Calu3 (cell line): ENCODE measurements around the gene SLC46A3. TPM values are rescaled to one million over a fixed set of nuclear protein-coding genes. Genes with fewer than 3 reads are reported as not detected.

Experiments
- BruUV-seq: library from RNA; stranded (reverse); fragments of 400-500 nt; replicated peaks from 2 replicates; lab custom pipeline; 2021; lab: Mats Ljungman, UMichigan
- CTCF ChIA-PET: fragments of 300-600 bp; sonication (Branson Sonifier 250); formaldehyde crosslinking; loops from one replicate; lab custom pipeline; 2022; ENCODE audit warnings: antibody characterized with exemption; lab: Charles Lee
- DNase-seq: peaks from one replicate; pipeline ENCODE4 v3.0.0; 2022
- H3K27ac Mint-ChIP-seq: one replicate; pipeline ENCODE4 v1.8.0; 2022; ENCODE audit warnings: mixed read lengths; ENCODE audit not compliant: unreplicated experiment
- H3K27me3 Mint-ChIP-seq: one replicate; pipeline ENCODE4 v1.8.0; 2022; ENCODE audit warnings: mixed read lengths; ENCODE audit not compliant: unreplicated experiment
- H3K36me3 Mint-ChIP-seq: one replicate; pipeline ENCODE4 v1.8.0; 2022; ENCODE audit warnings: mild to moderate bottlenecking, moderate library complexity, mixed read lengths; ENCODE audit not compliant: insufficient read depth, unreplicated experiment
- H3K4me1 Mint-ChIP-seq: one replicate; pipeline ENCODE4 v1.8.0; 2022; ENCODE audit warnings: mild to moderate bottlenecking, low read depth, mixed read lengths; ENCODE audit not compliant: unreplicated experiment
- H3K4me3 Mint-ChIP-seq: one replicate; pipeline ENCODE4 v1.8.0; 2022; ENCODE audit warnings: mild to moderate bottlenecking, low read depth, moderate library complexity, mixed read lengths; ENCODE audit not compliant: unreplicated experiment
- H3K9me3 Mint-ChIP-seq: one replicate; pipeline ENCODE4 v1.8.0; 2022; ENCODE audit warnings: low read depth, mixed read lengths; ENCODE audit not compliant: unreplicated experiment
- intact Hi-C: fragments of 100-400 bp; cut with micrococcal nuclease; formaldehyde crosslinking; loops from one replicate; pipeline ENCODE4 v1.10.0; 2022; ENCODE audit not compliant: unreplicated experiment
- total RNA-seq: library from RNA; stranded (reverse); gene quantifications from 2 replicates; pipeline ENCODE4 v1.2.3, GENCODE V29; 2022
- TF ChIP-seq, protein P1 (sequence below): fragments of 200-600 bp; IDR thresholded peaks from one replicate; pipeline ENCODE4 v1.8.0; 2022; ENCODE audit warnings: antibody characterized with exemption; ENCODE audit not compliant: unreplicated experiment

Gene SLC46A3
- total RNA-seq, 1 experiment from 2014 or later, result 1.3 TPM

DNA sequence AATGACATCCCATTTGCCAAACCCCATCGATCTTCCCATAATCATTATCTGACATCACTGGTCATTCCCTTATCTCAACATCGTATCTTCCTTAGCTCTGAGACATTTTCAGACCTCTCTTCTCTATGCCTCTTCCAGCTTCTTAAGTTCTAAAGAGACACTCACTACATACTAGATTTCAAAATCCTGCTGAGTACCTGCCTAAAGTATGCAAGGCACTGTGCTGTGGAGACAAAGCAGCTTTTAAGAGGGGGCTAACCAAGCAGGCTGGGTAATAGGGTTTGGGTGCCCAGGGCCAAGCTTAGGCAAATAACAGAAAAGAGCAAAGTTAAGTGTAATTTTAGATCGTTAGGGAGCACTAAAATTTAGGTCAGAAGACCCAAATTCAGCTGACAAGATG, 63.2 kb downstream of the SLC46A3 start:
- CTCF ChIA-PET, result no interaction called here
- Mint-ChIP-seq H3K4me1 (peaks cover 10% of the 10 kb centered on the region), H3K36me3 (peaks cover 22% of the 10 kb centered on the region), H3K4me3 (no peak overlapping the region), H3K27ac (no peak overlapping the region), H3K27me3 (no peaks in the 10 kb centered on the region), H3K9me3 (no peaks in the 10 kb centered on the region)
- TF ChIP-seq, protein P1, sequence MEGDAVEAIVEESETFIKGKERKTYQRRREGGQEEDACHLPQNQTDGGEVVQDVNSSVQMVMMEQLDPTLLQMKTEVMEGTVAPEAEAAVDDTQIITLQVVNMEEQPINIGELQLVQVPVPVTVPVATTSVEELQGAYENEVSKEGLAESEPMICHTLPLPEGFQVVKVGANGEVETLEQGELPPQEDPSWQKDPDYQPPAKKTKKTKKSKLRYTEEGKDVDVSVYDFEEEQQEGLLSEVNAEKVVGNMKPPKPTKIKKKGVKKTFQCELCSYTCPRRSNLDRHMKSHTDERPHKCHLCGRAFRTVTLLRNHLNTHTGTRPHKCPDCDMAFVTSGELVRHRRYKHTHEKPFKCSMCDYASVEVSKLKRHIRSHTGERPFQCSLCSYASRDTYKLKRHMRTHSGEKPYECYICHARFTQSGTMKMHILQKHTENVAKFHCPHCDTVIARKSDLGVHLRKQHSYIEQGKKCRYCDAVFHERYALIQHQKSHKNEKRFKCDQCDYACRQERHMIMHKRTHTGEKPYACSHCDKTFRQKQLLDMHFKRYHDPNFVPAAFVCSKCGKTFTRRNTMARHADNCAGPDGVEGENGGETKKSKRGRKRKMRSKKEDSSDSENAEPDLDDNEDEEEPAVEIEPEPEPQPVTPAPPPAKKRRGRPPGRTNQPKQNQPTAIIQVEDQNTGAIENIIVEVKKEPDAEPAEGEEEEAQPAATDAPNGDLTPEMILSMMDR, result no peak
- no peak for DNase-seq
- no TSS peak for BruUV-seq
- intact Hi-C loops, result no loop called here

GRCh38 chr13:28654276-28654675, 64.5 kb downstream of the SLC46A3 start:
- no peak for DNase-seq
- no TSS peak for BruUV-seq
- no peaks in the 10 kb centered on the region for H3K9me3 Mint-ChIP-seq
- H3K27ac Mint-ChIP-seq, result no peak overlapping the region
- CTCF ChIA-PET, result interaction anchor here (0.6 kb wide), 1 partner anchor 305 kb away, joined by 3 read pairs; no protein-coding TSS in a partner anchor
- no peak overlapping the region for H3K4me3 Mint-ChIP-seq
- no peaks in the 10 kb centered on the region for H3K27me3 Mint-ChIP-seq
- TF ChIP-seq, protein P1, result no peak
- intact Hi-C loops, result no loop called here
- peaks cover 15% of the 10 kb centered on the region for H3K36me3 Mint-ChIP-seq
- peaks cover 10% of the 10 kb centered on the region for H3K4me1 Mint-ChIP-seq

DNA sequence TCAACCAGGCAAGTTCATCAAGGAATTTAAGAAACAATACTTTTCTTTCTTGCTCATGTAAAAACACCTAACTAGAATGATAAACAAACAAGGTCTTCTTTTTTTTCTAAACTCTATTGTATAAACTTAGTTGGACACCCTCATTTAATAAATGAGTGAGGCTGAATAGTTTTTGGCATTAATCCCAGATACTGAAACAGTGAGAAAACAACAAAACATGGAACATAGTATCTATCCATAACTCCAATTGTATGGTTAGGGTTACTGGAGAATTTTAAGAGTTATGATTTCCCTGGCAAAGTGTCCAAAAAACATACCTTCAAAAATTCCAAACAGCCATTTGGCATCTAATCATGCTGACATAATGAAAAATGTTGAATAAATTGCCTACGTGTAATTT, 65.7 kb downstream of the SLC46A3 start:
- Mint-ChIP-seq H3K27me3 (no peaks in the 10 kb centered on the region), H3K4me1 (peaks cover 7% of the 10 kb centered on the region), H3K27ac (no peak overlapping the region), H3K9me3 (no peaks in the 10 kb centered on the region), H3K4me3 (no peak overlapping the region), H3K36me3 (peaks cover 4% of the 10 kb centered on the region)
- no peak for DNase-seq
- CTCF ChIA-PET, result no interaction called here
- TF ChIP-seq, protein P1, result no peak
- BruUV-seq, result no TSS peak
- intact Hi-C loops, result no loop called here

DNA sequence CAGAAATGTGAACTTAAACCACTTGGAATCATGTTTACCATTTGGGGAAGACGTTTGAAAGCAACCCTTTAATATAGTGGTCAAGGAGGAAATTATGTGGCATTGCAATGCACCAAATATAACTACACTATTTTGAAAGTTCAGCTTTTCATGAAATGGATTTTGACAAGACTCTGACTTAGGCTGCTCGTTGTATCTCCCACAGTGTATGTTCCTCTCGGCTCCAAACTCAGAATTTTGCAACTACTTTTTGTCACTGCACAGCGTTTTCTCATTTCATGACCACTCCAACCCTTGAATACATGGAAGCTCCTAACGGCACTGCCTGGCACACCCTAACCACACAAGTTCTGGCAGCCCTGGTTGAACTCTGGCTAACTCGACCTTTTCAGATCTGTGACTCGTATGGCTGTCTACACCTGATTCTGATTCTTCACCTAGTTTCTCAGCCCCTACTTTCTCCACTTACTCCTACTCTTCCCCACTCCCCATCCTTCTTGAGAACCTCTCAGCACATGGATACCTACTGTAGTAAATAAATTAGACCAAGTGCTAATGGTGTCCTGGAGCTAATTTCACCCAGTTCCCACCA, 66.9 kb downstream of the SLC46A3 start:
- no peak overlapping the region for H3K4me3 Mint-ChIP-seq
- BruUV-seq, result no TSS peak
- H3K36me3 Mint-ChIP-seq, result no peaks in the 10 kb centered on the region
- no peak overlapping the region for H3K27ac Mint-ChIP-seq
- no peaks in the 10 kb centered on the region for H3K4me1 Mint-ChIP-seq
- CTCF ChIA-PET, result no interaction called here
- TF ChIP-seq, protein P1, result no peak
- no peak for DNase-seq
- intact Hi-C loops, result no loop called here
- H3K9me3 Mint-ChIP-seq, result no peaks in the 10 kb centered on the region
- H3K27me3 Mint-ChIP-seq, result no peaks in the 10 kb centered on the region
